GM15510 (cell line): ENCODE results near the gene NSD2.

ENCODE experiments used
- POLR2A ChIP-seq: IDR thresholded peaks from 3 replicates; pipeline ENCODE4 v1.6.1; 2011; ENCODE audit warnings: borderline replicate concordance; ENCODE audit not compliant: insufficient read length; ENCODE audit errors: extremely low read depth

NSD2 gene

DNA sequence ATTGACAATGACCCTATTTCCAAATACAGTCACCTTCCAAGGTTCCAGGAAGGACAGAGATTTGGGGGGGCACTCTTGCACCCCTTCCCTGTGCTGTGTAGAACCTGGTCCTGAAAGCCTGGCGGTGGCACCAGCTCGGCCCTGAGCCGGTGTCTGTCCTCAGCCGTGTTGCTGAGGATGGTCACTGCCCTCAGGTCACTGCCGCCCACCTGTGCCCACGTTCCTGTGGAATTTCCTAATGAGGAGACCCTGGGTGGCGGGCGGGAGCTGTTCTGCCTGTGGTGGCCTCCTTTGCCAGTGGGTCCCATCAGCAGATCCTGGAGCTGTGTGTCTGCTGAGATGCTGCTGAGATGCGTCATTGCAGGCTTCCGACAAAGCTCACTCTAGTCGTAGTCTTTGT lies 104.7 kb downstream of the NSD2 start:
- TF ChIP-seq POLR2A: no peak

DNA sequence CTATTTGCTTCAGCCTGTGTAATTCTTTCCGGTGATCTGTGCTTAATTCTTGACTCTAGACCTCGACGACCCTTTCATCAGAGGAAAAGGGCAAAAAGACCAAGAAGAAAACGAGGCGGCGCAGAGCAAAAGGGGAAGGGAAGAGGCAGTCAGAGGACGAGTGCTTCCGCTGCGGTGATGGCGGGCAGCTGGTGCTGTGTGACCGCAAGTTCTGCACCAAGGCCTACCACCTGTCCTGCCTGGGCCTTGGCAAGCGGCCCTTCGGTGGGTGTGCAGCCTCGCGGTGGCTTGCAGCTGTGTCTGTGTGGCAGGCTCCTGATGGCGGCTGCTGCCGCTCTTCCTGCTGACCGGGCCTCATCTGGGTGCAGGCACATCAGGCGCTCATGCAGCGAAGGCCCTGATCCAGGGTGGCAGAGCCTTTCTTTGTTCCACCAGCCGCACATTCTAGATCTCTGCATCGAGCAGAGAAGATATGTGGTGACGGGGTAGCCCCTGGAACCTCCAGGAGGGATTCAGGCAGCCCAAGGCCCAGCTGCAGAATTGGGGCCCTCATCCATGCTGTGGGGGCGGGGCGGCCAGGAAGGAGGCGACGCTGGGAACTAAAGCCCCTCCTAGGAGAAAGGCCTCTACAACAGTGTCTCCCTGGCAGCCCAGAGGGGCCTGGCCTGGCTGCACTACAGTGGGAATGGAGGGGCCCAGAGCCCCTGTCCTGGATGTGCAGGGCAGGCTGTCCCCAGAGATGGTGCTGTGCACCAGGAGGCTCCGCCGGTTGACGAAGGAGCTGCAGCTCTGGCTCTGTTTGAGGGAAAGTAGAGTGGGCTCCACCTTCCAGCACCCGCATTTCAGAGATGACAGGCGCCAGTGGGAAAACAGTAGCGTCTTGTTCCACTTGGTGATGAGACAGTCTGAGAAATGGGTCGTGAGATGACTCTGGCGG lies 105.5 kb downstream of the NSD2 start:
- no peak for TF ChIP-seq POLR2A

DNA sequence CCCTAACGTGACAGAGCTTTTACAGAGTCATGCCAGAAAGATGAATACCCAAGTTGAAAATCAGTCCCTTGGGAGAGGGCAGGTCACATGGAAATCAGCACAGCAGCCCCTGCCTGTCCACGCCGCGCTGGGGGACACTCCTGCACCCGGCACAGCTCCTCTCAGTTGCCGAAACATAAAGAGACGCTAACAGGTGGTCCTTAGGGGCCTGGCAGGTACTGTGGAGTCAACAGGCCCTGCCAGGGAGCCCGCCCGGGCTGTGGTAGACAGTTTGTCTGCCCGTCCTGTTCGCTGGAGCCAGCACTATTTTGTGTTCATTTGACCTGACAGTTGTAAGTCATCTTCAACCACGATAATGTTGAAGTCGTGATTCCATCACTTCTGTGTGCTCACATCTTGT lies 107.0 kb downstream of the NSD2 start:
- no peak for TF ChIP-seq POLR2A

DNA sequence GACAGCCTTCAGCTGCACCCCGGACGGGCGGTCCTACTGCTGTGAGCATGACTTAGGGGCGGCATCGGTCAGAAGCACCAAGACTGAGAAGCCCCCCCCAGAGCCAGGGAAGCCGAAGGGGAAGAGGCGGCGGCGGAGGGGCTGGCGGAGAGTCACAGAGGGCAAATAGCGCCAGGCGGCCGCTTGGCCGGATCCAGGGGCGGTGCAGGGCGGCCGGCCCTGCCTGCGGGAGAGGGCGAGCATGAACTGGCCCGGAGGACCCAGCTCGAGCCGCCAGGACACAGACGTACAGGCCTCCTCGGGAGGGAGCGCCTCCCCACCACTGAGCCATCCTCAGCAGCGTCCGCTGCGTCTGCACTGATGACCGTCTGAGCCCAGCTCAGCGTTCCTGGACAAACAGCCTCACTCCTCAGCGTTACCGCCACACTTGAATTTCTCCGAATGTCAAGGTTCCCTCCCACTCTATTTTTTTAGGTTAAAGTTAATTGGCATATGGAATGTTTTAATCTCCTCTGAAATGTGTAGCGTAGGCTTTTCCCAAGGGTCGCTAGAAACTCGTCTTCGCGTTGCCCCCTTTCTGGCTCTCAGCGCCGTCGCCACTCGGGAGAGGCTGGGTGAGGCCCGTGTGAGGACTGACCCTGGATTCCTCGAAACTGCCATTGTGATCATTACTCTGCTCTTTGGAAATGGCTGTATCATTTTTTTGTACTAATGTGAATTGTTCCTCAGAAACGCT lies 107.7 kb downstream of the NSD2 start:
- no peak for TF ChIP-seq POLR2A

DNA sequence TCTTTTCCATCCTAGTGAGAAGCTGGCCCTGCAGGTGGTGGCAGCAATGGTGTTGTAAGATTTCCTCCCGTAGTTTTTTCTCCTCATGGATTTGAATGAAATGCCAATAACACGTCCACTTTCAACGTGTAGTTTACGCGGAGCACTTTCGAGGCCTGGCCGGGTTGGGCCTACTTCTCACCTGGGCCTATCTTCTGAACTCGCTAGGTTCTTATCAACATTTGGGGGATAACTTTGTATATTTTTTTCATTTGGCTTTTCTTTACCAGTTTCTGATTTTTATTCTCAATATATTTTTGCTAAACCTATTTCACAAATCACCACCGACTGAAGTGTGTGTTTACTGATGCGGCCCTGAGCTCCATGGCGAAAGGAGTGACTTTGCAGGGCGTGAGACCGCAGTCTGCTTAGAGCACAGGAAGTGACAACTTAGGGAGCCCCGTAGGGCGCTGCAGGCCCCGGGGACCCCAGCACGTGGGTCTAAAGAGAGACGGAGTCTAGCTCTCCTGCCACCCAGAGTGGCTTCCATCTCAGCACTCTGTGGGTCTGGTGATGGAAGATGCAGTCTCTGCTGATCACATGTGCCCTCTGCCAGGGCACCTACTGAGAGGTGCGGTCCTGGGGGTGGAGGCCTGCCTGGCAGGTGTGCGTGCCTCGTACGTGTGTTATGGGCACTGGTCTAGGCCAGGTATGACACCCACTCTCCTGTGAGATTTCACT lies 108.4 kb downstream of the NSD2 start:
- no peak for TF ChIP-seq POLR2A

DNA sequence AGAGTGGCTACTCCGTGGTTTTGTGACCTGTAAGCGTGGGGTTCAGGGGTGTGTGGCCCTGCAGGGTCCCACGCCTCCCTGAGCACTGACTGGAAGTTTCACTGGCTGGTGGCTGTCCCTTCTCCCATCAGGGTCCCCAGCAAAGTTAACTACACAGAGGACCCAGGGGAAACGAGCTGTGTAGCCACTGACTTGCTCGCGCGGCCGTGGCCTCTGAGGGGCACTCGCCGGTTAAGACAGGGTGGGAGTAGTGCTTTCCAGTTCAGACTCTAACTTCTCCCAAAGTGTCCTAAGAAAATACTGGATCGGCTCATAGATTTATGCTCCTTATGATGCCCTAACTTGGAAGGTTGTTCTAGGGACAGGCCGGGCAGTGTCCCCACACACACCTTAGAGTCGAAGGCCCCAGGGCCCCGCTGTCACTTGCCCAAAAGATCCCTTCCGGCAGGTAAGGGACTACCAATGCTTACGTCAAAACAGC lies 109.4 kb downstream of the NSD2 start:
- no peak for TF ChIP-seq POLR2A

DNA sequence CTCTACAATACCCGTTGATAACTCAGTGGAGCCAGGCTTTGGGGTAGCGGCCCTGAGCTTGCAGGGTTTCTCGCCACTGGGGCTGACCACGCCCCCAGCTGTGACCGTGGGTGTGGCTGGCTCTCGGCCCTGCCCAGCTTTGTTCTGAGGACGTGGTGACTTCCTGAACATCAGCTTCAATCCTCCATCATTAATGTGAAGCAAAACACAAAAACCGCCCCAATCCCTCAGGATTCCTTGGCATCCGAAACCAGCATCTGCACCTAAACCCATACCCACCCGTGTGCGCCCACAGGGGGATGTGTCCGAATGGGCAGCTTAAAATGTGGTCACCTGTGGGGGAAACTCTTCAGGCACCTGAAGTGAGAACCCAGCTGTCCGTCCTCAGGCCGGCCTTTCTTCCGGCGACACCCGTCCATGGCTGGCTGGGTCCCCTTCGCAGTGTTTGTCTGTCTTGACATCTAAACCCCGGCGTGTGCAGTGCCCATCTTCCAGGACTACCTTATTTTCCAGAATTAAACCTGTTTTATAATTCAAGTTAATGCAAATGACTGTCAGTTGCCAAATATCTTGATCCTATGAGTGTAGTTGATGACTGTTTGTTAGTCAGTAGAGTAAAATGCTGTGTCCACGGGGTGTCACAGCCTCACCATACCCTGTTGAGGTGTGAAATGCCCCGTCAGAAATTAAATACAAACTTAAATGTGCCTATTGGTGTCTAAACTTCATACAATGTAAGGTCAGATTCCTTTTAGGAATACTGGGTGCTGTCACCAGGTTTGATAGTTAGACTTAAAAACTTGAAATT lies 110.3 kb downstream of the NSD2 start:
- TF ChIP-seq POLR2A: no peak

DNA sequence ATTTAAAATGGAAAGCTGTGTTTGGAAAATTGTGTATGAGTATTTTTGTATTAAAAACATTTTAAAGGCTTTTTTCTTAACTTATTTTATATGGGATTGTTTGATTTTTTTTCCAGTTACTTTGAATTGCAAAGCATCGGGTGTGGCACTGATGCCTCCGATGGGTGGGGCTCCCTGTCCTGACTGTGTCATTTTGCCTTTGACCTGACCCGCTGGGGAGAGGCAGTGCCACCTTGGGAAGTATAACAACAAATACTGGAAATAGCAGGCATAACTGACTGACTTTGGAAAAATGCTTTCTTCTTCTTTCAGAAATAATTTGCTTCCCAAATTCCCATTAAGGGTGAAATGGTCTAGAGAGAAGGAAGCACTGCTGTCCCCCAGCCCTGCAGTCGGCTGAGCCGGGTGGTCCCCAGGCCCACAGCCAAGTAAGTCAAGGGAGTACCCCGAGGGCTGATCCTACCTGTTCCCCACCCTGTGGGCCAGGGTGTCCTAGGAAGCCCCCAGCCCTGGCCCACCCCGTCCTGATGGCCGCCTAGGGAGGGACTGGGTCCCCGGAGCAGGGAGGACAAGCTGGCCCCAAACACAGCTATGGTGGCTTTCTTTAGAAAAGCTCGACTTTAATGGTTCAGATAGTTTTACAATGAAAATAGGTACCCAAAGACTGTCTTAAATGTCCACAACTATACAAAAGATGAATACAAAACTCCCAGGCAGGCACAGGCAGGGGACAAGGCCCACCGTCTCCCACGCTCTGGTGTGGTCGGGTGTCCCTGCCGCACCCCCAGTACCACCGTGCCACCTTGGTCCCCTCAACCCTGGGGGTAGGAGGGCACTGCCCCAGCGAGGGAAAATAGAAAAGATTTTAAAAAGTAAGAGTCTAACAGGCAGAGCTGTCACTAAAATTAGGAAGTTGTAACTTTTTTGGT lies 111.2 kb downstream of the NSD2 start:
- no peak for TF ChIP-seq POLR2A

DNA sequence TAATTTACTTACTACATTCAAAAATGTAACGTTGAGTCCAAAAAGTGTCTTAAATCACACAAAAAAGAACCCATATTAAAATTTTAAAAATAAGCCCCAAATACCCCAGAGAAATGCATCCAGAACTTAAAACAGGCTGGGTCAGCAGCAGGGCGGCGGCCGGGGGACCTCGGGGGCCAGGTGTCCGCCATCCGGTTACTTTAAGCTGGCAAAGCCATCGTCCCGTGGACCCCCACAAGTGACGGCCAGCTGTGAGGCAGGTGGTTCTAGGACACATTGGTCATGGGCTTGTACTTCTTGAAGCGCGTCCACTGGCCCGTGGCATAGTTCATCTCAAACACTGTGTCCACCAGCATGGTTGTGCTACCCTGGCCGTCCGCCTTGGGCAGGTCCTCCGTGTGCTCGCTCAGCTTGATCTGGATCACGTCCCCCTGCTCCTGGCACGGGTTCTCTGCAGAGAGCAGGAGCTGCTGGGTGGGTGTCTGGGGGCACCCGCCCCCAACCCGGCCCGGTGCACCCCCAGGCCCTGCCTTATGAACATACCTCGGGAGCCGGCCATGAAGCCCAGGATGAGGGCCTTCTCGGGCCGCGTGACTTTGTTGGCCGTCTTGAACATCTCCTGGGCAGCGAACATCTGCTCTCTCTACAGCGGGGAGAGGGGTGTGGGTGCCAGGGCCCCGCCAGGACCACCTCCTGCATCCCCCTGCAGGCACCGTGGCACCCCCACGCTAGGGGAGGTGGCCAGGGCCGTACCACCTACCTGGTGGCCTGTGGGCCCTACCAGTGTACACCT lies 112.1 kb downstream of the NSD2 start:
- TF ChIP-seq POLR2A: peak; percentile 8

DNA sequence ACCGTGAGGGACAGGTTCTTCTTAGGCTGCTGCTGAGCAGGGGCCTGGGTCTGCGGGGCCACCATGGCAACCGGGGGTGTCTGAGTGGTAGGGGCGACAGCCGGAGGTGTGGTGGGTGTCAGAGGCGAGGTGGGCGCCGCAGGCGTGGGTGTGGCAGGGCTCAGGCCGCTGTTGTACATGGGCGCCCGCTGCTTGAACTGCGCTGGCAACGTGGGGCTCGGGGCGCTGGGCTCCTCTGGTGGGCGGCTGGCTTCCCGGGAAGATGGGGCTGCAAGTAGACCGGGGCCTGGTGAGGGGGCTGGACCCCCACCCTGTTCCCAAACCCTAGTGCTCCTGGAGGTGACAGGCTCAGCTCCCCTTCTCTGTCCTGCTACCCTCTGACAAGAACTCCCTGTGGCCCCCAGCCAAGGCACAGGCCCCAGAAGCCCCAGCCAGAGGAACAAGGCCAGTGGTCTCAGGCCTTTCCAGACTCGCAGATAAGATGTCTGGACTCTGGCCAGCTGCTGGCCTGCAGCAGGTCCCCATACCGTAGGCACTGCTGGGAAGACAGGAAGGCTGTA lies 112.7 kb downstream of the NSD2 start:
- TF ChIP-seq POLR2A: no peak

DNA sequence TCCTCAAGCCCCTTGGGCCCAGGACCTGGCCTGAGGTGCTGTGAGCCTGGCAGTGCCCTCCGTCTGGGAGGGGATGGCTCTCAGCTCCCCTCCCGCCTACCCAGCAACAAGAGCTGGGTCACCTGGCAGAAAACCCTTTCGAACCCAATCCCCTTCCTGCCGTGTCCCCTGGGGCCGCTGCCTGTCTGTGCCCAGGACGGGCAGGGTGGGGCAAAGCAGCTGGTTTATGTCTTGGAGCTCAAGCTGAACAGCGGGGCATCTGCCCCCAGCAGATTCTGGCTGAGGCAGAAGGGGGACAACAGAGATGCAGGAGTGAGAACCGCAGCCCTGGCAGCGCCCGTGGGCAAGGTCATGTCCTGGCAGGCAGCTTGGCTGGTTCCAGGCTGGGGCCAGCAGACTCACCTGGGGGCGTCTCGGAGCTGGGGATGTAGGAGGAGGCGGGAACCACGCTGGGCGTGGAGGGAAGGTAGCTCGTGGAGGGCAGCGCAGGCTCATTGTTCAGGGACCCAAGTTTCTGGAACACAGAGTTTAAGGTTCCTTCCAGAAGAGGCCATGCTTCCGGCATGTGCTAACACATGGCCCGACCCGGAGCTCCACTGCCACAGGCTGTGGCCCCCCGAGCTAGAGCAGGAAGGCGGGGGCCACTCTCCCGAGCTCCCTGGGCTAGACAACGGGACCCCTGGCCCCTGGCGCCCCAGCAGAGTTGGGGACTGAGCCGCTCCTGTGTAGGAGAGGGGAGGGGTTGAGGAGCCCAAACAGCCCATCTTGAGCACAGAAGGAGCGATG lies 113.4 kb downstream of the NSD2 start:
- no peak for TF ChIP-seq POLR2A

DNA sequence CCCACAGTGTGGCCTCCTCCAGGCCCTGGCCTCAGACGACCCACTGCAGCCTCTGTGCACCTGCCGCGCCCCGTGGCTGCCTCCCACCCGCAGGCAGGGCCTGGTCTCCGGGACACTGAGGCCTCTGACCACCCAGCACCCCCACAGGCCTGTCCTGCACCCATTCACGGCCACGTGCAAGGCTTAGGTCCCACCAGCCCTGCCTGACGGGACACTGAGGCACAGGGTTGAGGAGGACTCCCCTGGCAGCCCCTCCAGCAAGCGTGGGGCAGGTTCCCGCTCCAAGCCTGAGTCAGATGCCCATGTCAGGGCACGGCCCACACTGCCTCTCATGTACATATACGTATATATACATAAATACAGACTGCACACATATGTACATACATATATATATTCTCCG lies 114.1 kb downstream of the NSD2 start:
- TF ChIP-seq POLR2A: no peak
